ENCODE measurements around the gene KCNQ5. TPM values are rescaled to one million over a fixed set of nuclear protein-coding genes. Genes with fewer than 3 reads are reported as not detected.

Gene KCNQ5
- total and polyA plus RNA-seq, 10 of the 15 experiments (the other 5 are each of a cell fraction or from before 2014, with no cell fraction given) = 0.60 to 16.2 (median 3.2) TPM

DNA sequence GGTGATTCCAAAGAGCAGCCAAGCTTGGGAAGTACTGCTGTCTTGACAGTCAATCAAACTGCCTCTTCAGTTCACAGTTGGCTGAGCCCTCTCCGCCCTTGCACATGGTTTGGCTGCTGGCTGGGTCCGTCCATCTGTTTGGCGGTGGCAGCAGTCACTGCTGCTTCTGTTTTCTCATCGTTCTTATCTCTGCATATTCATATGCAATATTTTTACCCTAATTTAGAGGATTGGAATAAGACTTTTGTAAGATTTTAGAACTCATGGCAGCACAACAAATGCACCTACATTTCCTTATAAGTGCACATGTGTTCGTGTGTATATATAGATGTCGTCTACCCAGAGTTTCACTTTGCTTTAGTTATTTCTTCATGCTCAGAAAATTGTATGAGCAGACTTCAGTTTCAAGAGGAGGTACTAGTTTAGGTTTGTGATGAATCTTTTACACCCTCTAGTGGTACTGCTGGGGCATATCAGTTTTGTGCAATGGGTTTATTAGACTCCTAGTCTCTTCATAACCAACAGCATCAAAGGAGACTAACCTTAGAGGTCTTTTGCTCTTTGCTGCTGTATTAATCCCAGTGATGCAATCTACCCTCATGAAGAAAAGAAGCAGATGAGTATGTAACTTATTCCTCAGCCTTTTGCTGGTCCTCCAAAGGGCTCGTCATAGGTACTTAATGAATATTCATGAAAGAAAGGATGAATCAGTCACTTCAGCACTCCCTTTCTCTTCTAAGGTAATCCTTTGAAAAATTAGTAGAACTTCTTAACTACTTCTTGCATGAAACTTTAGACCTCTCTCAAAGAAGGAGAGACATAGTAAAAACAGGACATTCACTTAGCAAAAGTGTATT is 559.1 kb downstream of the KCNQ5 start:
- H4K20me1 ChIP-seq (ENCODE audit: control insufficient read depth, insufficient read depth) = no peaks in the 10 kb centered on the region
- SMC1A ChIA-PET (ENCODE audit: uncharacterized antibody, unreplicated experiment) = interaction anchor here (0.6 to 2.6 kb wide), 10 partner anchors 42 to 770 kb away, joined by 3 to 25 read pairs (median 4); no protein-coding TSS in a partner anchor
- no peak overlapping the region for H3K9ac ChIP-seq (ENCODE audit: control insufficient read depth, insufficient read depth, low read length)
- POLR2A ChIA-PET = no interaction called here
- intact Hi-C loops (cut with micrococcal nuclease; ENCODE audit: unreplicated experiment) (loop anchor here (1.0 to 5.0 kb wide), 5 partner anchors 50 to 769 kb away; no protein-coding TSS in a partner anchor), in situ Hi-C loops (cut with MboI) (loop anchor here (5.0 kb wide), 1 partner anchor 564 kb away; no protein-coding TSS in a partner anchor)
- no peaks in the 10 kb centered on the region for H3K36me3 ChIP-seq (ENCODE audit: control insufficient read depth in 2 of 2, insufficient read depth in 2 of 2, low read length in 1 of 2)
- peaks cover 23% of the 10 kb centered on the region for H3K4me1 ChIP-seq (ENCODE audit: control insufficient read depth, insufficient read depth, low read length)
- peak overlapping the region; percentile 56 for H2AFZ ChIP-seq (ENCODE audit: control insufficient read depth, low read depth, low read length)
- peak; percentile 53 for DNase-seq (ENCODE audit: low read depth, low spot score)
- peak; percentile 89 for FAIRE-seq
- H3K4me2 ChIP-seq (ENCODE audit: control insufficient read depth, insufficient read depth) = peak overlapping the region; percentile 63
- no peak overlapping the region for H3K27ac ChIP-seq (ENCODE audit: control insufficient read depth, insufficient read depth)
- RAD21 ChIA-PET (ENCODE audit: unreplicated experiment) = interaction anchor here (1.0 to 4.5 kb wide), 2 partner anchors 561 to 565 kb away, joined by 4 to 29 read pairs; no protein-coding TSS in a partner anchor
- CTCF ChIA-PET = interaction anchor here (0.8 to 6.0 kb wide), 13 partner anchors 12 to 771 kb away, joined by 3 to 41 read pairs (median 5); no protein-coding TSS in a partner anchor
- H3K4me3 ChIP-seq = peak overlapping the region; percentile 25; the same call in 1 of the 2 replicates
- peak; percentile 94 for ATAC-seq
- no peaks in the 10 kb centered on the region for H3K79me2 ChIP-seq (ENCODE audit: control insufficient read depth, insufficient read depth, low read length)
- 1% methylated on average over 7 of the region's 7 CpGs for WGBS (ENCODE audit: insufficient coverage, insufficient replicate concordance, low lambda C conversion rate, missing lambda C conversion rate)
- no peaks in the 10 kb centered on the region for H3K9me3 ChIP-seq (replicated peaks; ENCODE audit: control insufficient read depth, insufficient read depth, low read length)
- H3K27me3 ChIP-seq (replicated peaks in 1 of 2; ENCODE audit: control insufficient read depth in 2 of 2, insufficient read depth in 2 of 2, low read length in 1 of 2) = no peaks in the 10 kb centered on the region
- BruUV-seq (replicated peaks) = no TSS peak
- TF ChIP-seq EGR1 (IDR thresholded peaks at IDR 0.05; ENCODE audit: borderline replicate concordance in 1 of 2, low read depth in 2 of 2, low read length in 2 of 2) (no peak), GATAD2B (conservative IDR thresholded peaks at IDR 0.05; ENCODE audit: low read depth) (no peak), WRNIP1 (IDR thresholded peaks at IDR 0.05; ENCODE audit: borderline replicate concordance, low read depth, low read length) (no peak), BCL11A (IDR thresholded peaks at IDR 0.05; ENCODE audit: low read depth, low read length) (no peak), POLR2AphosphoS5 (IDR thresholded peaks at IDR 0.05; ENCODE audit: low read length) (no peak), NR2F1 (conservative IDR thresholded peaks at IDR 0.05) (no peak), MTA2 (IDR thresholded peaks at IDR 0.05; ENCODE audit: low read depth) (no peak), CHD1 (IDR thresholded peaks at IDR 0.05; ENCODE audit: low read depth, low read length) (no peak), ATF7 (IDR thresholded peaks at IDR 0.05; ENCODE audit: low read depth) (no peak), SMC3 (IDR thresholded peaks at IDR 0.05; ENCODE audit: borderline replicate concordance, low read length) (peak; percentile 91), HDAC6 (IDR thresholded peaks at IDR 0.05; ENCODE audit: unreplicated experiment) (no peak), IKZF2 (IDR thresholded peaks at IDR 0.05) (no peak)
- TF ChIP-seq, protein P1, sequence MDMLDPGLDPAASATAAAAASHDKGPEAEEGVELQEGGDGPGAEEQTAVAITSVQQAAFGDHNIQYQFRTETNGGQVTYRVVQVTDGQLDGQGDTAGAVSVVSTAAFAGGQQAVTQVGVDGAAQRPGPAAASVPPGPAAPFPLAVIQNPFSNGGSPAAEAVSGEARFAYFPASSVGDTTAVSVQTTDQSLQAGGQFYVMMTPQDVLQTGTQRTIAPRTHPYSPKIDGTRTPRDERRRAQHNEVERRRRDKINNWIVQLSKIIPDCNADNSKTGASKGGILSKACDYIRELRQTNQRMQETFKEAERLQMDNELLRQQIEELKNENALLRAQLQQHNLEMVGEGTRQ (IDR thresholded peaks at IDR 0.05; ENCODE audit: borderline replicate concordance, low read depth, low read length) = no peak
- TF ChIP-seq, protein P2, sequence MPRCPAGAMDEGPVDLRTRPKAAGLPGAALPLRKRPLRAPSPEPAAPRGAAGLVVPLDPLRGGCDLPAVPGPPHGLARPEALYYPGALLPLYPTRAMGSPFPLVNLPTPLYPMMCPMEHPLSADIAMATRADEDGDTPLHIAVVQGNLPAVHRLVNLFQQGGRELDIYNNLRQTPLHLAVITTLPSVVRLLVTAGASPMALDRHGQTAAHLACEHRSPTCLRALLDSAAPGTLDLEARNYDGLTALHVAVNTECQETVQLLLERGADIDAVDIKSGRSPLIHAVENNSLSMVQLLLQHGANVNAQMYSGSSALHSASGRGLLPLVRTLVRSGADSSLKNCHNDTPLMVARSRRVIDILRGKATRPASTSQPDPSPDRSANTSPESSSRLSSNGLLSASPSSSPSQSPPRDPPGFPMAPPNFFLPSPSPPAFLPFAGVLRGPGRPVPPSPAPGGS (IDR thresholded peaks at IDR 0.05; ENCODE audit: borderline replicate concordance, insufficient read depth, low read depth, low read length, poor library complexity, severe bottlenecking) = no peak
- TF ChIP-seq, protein P3, sequence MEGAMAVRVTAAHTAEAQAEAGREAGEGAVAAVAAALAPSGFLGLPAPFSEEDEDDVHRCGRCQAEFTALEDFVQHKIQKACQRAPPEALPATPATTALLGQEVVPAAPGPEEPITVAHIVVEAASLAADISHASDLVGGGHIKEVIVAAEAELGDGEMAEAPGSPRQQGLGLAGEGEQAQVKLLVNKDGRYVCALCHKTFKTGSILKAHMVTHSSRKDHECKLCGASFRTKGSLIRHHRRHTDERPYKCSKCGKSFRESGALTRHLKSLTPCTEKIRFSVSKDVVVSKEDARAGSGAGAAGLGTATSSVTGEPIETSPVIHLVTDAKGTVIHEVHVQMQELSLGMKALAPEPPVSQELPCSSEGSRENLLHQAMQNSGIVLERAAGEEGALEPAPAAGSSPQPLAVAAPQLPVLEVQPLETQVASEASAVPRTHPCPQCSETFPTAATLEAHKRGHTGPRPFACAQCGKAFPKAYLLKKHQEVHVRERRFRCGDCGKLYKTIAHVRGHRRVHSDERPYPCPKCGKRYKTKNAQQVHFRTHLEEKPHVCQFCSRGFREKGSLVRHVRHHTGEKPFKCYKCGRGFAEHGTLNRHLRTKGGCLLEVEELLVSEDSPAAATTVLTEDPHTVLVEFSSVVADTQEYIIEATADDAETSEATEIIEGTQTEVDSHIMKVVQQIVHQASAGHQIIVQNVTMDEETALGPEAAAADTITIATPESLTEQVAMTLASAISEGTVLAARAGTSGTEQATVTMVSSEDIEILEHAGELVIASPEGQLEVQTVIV (IDR thresholded peaks at IDR 0.05; ENCODE audit: borderline replicate concordance, partially characterized antibody) = no peak
- TF ChIP-seq, protein P4, sequence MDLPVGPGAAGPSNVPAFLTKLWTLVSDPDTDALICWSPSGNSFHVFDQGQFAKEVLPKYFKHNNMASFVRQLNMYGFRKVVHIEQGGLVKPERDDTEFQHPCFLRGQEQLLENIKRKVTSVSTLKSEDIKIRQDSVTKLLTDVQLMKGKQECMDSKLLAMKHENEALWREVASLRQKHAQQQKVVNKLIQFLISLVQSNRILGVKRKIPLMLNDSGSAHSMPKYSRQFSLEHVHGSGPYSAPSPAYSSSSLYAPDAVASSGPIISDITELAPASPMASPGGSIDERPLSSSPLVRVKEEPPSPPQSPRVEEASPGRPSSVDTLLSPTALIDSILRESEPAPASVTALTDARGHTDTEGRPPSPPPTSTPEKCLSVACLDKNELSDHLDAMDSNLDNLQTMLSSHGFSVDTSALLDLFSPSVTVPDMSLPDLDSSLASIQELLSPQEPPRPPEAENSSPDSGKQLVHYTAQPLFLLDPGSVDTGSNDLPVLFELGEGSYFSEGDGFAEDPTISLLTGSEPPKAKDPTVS (IDR thresholded peaks at IDR 0.05; ENCODE audit: low read depth, low read length) = no peak

Data from GM12878 (cell line).